GM18526 (cell line): Measurements from ENCODE around the gene ERN1.

Source experiments
- POLR2A ChIP-seq: IDR thresholded peaks from 3 replicates; pipeline ENCODE4 v1.6.1; 2011; ENCODE audit not compliant: insufficient read length; ENCODE audit errors: extremely low read depth

Gene ERN1

DNA sequence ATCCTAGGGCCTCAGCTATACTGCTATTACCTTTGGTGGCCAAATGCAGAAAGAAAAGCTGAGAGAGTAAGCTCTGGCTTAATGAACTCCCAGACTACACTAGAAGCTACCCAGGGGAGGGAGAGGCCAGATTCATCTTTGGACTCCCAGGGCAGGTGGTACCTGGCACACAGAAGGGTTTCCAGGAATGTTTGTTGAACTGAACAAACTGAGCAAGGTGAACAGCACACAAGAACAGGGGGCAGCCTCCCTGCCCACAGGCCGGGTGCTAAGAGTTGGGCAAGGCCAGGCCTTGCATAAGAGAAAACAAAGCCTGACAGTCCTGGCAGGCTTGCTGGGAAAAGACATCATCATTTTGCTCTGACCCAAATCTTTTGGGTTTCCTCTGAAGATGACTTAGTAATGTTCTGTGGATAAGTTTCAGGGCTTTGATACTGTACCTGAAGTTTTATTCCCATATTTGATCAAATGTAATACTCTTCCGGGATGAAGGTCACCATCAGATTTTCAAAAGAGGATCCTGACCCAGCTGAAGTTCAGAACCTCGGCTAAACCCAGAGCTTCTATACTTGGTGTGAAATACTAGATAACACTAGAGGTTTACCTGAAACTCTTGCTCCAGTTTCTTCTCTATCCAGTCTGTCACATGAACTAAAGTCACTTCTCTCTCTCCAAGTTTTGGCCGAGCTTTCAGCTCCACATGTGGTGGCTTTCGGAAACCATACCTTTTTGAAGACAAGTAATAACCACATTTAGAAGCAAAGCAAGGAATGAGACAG, 20.5 kb upstream of the ERN1 start:
- no peak for TF ChIP-seq POLR2A

- no peak for TF ChIP-seq POLR2A
Observed at GRCh38 chr17:64149196-64149595, 19.3 kb upstream of the ERN1 start.

- peak; percentile 5 for TF ChIP-seq POLR2A
Observed at GRCh38 chr17:64148699-64149098, 18.8 kb upstream of the ERN1 start.

- TF ChIP-seq POLR2A = no peak
Observed at GRCh38 chr17:64148017-64148631, 18.2 kb upstream of the ERN1 start.

DNA sequence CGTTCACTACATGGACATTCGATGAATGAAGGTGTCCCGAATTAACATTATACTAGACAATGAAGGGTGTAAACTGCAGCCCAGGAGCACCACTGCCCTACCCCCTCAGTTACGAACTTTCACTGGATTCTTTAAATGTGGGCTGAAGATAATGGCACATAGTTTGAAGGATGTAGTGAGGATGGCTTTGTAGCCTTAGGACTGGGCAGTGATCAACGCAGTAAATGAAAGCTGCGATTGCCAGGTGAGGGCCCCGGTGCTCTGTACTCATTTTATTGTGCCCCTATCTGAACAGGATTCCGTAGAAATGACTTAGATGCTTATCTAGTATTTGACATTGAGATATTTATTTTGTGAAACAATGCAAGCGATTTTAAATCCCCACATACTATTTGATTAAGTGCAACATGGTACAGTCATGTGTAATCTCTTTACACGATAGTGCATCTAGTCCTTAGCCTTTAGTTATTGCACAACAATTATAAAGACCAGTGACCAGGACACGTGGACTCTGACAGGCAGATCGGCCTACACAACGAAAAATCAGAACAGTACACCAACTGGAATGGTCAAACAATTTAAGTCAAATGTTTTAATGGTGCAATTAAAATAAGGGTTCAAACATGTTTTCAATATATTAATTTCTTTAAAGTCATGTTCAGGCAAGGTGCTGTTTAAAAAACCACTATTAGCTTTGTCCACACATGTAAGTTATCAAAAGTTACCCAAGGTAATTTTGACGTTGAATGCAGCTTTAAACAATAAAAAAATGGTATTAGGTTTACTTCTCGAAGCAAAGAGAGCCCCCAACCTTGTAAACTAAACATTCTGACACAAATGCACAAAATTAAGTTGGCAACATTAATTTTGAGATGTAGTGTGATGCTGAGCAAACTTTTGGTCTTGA, 17.4 kb upstream of the ERN1 start:
- peak; percentile 31 for TF ChIP-seq POLR2A

DNA sequence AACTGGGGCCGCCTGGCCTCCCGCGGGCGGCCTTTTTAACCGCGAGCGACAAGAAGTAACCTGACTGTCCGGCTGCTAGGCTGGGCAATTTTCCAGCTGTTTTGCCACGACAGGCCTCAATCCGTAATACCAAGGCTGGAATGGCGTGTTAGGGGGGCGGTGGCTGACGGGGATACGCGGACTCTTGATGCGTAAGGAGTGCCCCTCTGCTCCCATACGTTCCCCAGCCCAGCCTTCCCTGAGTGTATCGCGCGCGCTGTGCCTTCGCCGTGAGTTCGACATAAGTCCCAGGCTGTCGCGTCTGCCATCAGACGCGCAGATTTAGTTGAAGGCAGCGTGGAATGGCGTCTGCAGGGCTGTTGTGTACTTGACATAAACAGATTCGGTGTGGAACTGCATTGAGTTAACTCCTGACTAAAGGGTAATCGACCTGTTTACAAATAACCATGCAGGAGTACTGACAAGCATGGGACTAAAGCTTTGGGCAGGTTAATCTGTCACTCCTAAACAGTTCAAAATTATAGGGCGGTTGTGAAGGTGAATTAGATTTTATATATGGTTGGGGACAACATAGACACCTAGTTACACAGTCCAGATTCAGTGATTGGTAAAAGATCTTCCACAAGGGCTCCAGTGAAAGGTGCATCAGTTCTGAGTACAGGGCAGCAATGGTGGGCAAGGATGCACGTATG, 16.6 kb upstream of the ERN1 start:
- TF ChIP-seq POLR2A = no peak

GRCh38 chr17:64145751-64146417, 15.9 kb upstream of the ERN1 start:
- TF ChIP-seq POLR2A = peak; percentile 100

DNA sequence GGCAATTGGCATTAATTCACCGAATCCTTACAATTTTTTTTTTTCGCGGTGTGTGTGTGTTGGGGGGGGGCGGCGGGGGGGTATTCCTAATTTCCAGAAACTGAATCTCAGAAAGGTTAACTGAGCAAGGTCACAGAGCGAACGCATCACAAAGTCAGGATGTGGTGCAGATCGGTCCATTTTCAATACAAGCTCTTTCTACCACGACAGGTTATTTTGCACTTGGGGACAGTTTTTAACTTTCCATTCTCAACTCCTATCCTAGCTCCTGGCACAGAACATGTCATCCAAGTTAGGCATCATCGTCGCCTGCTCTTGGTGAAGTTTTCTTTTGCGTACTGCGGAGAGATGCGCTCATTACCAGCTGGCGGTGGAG, 15.4 kb upstream of the ERN1 start:
- TF ChIP-seq POLR2A = no peak

DNA sequence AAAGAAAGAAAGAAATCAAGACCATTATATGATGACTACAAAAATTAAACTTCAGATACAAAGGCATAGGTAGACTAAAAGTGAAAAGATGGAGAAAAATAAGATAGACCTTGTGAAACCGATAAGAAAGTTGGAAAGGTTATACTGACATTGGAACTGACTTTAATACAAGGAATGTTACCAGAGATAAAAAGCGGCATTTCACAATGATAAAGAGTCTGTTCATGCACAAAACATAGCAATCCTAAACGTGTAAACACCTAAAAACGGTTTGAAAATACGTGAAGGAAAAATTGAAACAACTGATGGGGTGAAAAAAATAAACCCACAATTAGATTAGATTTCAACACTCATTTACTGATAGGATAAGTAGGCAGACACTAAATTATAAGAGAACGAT, 9.6 kb upstream of the ERN1 start:
- TF ChIP-seq POLR2A = no peak

DNA sequence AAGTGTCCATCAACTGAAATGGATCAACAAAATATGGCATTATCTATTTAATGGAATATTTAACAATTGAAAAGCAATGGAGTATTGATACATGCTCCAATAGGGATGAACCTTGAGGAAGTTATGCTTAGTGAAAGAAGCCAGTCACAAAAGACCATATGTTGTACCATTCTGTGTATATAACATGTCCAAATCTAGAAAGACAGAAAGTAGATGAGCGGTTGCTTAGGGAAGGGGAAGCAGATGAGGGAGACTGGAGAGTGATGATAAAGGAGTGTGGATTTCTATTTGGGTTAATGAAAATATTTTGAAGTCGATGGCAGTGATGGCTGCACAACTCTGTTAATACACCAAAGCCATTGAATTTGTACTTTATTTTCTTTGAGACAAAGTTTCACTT, 8.5 kb upstream of the ERN1 start:
- no peak for TF ChIP-seq POLR2A

GRCh38 chr17:64135000-64135399, 5.1 kb upstream of the ERN1 start:
- no peak for TF ChIP-seq POLR2A

- TF ChIP-seq POLR2A = no peak
Observed at GRCh38 chr17:64134216-64134970, 4.4 kb upstream of the ERN1 start.

DNA sequence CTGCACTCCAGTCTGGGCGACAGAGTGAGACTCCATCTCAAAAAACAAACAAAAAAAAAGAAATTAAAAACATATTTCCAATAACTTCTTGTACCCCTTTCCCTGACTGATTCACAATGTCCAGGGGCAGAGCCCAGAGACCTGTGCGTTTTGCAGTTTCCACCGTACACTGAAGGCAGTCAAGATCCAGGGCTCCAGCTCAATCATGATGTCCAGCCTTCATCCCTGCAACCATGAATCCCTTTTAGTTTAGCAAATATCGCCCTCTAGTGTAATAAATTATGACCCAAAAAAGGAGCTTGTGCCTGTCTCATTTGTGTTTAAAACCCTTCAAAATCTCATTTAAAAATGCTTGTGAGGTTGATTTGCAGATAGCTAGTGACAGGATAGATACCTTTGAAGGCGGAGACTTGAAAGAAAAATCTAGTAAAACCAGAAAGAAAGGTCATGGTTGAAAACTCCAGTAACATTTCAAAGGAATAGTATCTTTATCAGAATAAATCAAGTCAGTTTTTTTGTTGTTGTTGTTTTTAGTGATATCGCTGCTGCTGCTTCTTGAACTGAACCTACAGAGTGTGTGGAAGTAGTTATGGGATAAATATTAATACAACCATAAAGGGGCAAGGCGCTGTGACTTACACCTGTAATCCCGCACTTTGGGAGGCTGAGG, 3.7 kb upstream of the ERN1 start:
- TF ChIP-seq POLR2A = no peak

DNA sequence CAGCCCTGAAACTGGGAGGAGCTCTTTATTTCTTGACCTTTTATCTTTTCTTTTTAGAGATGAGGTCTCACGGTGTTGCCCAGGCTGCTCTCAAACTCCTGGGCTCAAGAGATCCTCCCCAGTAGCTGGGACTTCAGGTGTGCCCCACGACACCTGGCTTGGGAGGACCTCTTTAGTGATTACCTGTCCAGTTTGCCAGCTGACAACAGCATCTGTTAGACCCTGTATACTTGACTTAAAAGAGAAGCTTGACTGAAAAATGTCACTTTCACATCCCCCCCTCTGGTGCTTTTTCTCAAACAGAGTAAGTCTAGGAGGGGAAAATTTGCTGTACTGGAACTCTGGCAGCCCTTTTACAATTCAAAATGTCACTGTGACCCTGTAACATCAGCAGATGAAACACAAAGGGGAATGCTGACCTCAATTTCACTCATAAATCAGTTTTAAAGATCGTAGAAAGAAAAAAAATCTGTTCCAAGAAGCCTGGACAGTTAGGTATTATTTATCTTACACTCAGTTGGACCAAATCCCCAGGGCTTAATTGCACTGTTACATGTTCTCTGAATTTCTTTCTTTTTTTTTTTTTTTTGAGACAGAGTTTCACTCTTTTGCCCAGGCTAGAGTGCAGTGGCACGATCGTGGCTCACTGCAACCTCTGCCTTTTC, 1.8 kb upstream of the ERN1 start:
- no peak for TF ChIP-seq POLR2A
